ENCODE results near the gene DGKG.

Gene DGKG

GRCh38 chr3:186361762-186362536, at the start of gene DGKG:
Gene DGKG (minus strand): TSS chr3:186362234. CDS start chr3:186320459, 41,775 bp downstream.
- no peak for DNase-seq (ENCODE audit: low read depth)

DNA sequence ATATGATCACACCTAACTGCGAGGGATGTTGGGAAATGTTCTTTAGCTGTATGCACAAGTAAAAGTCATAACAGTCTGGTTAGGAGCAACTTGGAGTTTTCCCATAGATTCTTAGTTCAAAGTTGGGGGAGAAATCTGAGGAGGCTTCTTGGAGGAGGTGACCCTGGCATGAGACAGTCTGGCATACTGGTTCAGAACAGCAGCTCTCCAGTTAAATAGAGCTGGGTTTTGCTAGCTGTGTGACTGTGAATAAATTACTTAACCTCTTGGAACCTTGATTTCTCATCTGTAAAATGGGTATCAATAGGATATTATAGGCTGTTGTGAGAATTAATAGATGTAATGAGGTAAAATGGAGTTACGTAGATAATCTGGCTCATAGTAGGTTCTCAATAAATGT, 49.1 kb upstream of the DGKG start:
- no peak for DNase-seq (ENCODE audit: low read depth)

DNA sequence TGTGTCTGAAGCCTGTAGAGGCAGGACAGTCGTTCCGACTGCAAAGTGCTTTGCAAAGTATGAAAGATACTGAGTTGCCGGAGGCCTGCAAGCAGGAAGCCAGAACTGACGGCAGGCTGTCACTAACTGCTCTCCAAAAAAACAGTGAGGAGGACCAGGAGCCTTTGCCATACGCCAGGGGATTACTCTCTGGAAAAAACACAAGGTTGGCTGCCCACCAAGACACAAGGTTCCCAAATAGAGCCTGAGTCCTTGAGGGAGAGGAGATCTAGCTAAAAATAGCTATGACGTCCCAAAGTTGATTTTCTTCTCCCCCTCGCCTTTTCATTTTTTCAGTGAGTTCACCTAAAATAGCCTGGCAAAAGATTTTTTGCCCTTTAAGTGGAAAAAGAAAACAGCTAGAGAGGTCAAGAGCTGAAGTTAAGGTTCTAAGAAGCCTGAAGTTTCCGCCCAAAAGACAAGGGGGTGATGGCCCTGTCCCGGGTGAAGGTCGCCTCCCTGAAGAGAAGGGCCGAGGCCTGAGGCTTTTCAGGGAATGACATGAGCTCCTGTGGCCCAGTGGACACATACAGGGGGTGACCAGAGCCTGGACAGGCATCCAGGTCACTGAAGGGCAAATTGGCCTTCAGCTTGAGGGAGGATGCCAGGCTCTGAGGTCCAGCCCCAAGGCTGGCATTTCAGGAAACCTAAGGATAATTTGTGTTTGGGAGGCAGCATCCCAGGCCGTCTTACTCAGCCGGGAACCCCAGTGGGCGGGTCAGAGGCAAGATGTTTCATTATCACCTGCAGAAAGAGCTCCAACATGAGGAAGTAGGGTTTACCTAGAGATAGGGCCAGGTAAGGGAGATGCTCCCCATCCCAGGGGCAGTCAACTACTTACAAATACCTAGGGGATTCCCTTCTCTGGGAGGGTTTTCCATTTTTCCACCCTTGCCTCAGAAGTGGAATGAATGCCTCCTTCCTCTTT, 44.9 kb upstream of the DGKG start:
- no peak for DNase-seq (ENCODE audit: low read depth)

DNA sequence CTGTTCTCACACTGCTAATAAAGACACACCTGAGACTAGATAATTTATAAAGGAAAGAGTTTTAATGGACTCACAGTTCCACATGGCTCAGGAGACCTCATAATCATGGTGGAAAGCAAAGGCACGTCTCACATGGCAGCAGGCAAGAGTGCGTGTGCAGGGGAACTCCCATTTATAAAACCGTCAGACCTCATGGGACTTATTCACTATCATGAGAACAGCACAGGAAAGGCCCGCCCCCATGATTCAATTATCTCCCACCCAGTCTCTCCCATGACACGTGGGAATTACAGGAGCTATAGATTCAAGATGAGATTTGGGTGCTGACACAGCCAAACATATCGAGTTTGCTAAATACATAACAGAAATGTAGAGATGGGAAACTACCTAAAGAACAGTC, 39.5 kb upstream of the DGKG start:
- DNase-seq (ENCODE audit: low read depth): no peak

- DNase-seq (ENCODE audit: low read depth): no peak
These were observed 38.6 kb upstream of the DGKG start for GRCh38 chr3:186400662-186401061.

DNA sequence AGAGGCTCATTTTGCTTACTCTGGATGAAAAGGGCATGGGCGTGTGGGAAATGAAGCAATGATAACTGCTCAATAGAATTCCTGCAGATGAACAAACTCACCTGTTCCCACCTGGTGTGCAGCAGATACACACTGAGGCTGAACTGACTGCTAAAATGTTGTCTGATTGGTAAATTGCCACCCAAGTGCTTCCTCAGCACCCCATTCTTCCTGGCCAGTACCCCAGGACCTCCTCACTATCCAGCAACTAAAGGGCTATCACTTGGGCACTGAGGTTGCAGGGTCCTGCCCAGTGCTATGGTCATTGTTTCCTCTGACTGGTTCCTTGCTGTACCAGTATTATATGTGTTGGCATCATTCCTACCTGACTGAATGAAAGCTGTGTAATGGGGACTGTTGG, 38.0 kb upstream of the DGKG start:
- DNase-seq (ENCODE audit: low read depth): no peak

- no peak for DNase-seq (ENCODE audit: low read depth)
These were observed 32.7 kb upstream of the DGKG start for GRCh38 chr3:186394566-186395217.

- no peak for DNase-seq (ENCODE audit: low read depth)
These were observed 25.0 kb upstream of the DGKG start for GRCh38 chr3:186386883-186387560.

- no peak for DNase-seq (ENCODE audit: low read depth)
These were observed 24.0 kb upstream of the DGKG start for GRCh38 chr3:186385856-186386602.

- no peak for DNase-seq (ENCODE audit: low read depth)
These were observed 21.3 kb upstream of the DGKG start for GRCh38 chr3:186383026-186383993.

DNA sequence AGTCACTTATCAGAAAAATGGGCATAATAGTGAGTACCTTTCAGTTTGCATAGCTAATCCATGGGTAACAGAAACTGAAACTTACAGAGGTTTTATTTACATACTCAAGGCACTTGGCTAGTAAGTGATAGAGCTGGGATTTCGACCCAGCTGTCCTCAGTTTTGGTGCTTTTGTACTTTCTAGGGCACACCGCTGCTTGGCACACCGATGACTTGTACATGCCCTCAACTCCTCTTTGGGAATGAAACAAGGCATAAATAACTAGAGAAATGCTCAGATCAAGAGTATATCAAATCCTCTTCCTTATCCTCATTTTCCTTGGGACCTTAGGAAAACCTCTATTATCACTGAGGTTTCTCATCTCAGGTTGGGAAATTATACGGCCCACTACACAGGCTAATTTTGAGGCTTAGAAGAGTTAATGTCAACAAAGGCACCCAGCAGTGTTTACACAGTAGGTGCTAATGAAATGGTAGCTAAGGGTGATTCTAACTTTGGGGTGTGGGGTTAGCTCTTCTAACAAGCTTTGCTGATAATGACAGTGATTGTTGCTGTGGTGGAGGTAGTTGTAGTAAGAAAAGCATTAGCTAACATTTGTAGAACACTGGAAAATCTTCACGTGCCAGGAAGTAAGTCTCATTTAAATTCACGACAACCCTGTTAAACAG, 20.3 kb upstream of the DGKG start:
- no peak for DNase-seq (ENCODE audit: low read depth)

DNA sequence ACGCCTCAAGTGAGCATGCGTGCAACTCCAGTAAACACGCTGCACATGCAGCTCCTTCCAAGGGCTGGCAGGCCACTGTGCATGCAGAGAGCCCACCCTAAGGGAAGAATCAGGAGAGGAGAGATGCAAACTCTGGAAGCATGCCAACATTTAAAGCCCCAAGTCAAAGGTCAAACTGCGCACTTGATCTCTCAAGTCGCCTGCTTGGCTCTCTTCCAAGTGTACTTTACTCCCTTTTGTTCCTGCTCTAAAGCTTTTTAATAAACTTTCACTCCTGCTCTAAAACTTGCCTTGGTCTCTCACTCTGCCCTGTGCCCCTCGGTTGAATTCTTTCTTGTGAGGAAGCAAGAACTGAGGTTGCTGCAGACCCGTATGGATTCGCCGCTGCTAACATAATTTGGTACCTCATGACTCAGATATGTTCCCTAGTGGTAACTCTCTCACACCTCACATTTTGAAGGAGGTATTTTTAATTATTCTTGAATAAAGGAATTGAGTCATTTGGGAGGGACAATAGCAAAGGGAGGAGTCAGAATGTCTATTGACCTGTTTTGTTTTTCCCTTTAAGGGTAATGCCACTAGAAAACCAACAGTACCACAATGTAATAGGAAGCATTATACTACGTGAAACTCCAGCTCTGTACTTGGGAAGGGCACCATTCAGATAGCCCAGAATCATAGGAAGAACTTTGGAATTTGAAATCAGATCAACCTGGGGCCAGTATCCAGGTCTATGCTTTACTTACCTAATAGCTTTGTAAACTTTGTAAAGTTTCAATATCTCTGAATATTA, 19.6 kb upstream of the DGKG start:
- DNase-seq (ENCODE audit: low read depth): no peak

- DNase-seq (ENCODE audit: low read depth): no peak
These were observed 18.8 kb upstream of the DGKG start for GRCh38 chr3:186380622-186381380.

DNA sequence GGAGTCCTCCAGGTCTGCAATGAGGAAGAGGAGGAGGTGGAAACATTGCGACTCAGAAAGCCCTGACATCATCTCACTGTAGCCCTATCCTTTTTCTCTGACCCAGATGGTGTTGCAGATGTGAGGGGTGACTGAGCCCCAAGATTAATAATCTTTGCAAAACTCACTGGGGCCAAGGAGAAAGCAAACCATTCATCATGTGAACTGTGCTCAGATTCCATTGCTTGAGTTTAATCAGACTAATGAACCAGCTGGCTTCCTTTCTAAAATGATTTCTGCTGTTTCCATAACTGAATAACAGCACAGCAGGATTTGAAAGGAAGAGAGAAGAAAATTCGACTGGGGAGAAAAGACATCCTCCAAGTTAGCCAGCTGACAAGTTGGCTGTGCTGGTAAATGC, 13.4 kb upstream of the DGKG start:
- no peak for DNase-seq (ENCODE audit: low read depth)

DNA sequence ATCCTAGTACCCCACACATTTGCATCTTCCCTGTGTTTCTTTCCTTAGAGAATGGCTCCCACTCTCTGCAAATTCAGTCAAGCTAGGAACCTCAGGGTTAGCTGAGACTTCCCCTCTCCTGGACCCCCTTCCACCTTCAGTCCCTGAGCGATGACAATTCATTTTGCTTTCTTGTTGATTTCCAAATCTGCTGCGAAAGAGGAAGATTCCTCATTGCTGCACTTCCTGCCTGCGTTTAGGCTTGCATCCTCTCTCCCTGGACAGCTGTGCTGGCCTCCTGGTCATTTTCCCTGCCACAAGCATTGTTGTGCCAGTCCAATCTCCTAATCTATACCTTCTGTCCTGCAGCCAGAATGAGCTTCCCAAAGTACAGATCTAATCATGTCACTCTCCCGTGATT, 12.3 kb upstream of the DGKG start:
- no peak for DNase-seq (ENCODE audit: low read depth)

DNA sequence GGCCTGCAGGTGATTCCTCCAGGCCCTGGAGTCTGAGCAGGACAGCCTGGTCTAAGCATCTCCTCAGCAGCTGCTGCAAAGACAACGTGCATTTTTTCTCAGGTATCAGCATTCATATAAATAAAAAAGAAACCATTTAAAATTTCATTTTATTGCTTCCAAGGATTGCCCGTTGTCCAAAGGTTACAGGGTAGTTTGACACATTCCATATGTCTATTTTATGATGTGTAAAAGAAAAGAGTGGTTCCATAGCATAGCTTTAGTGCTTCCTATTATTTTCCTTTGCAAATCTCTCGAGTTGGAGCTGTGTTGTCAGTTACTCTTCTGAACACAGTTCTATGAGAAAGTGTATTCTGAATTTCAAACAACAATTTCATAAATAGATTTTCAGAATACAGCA, 7.2 kb upstream of the DGKG start:
- DNase-seq (ENCODE audit: low read depth): no peak

- no peak for DNase-seq (ENCODE audit: low read depth)
These were observed 6.7 kb upstream of the DGKG start for GRCh38 chr3:186368717-186369116.

DNA sequence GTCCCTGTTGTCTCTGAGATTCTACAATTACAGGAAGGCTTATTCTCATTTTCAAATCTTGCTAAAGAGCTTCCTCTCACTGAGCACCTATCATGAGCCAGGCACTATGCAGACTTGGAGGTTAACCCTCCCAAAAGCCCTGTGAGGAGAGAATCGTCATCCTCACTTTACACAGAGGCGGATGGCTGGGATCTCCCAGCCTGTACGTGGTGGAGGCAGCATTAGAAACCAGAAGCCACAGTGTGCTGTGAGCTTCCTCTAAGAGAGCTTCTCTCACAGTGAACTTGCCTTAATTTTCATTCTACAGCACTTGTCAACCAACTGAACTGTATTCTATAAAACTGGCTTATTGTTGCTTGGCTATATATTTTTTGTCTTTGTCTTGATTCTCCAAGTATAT, 6.1 kb upstream of the DGKG start:
- no peak for DNase-seq (ENCODE audit: low read depth)

All from activated T-cell treated with anti-CD3 and anti-CD28 coated beads for 1 hour (primary cell).